ENCODE results near the gene MRPL24.
A peak's percentile ranks its signal among the peaks of the same experiment; 100 is the strongest.
"Not testable (repeated sequence)": the region's sequence is repeated elsewhere in the genome, so short reads cannot be mapped to it uniquely, and the experiment has no call there.

Gene MRPL24

GRCh38 chr1:156740741-156741480 is at the start of gene MRPL24:
TSS of gene MRPL24 (minus strand) at chr1:156741088. CDS start at chr1:156738704, 2,384 bp downstream.
- DNase-seq (ENCODE audit: low spot score), result peak; percentile 100

- DNase-seq (ENCODE audit: low spot score), result no peak
Measured at GRCh38 chr1:156789621-156790318, 48.9 kb upstream of the MRPL24 start.

GRCh38 chr1:156788136-156788535 is 47.2 kb upstream of the MRPL24 start:
- no peak for DNase-seq (ENCODE audit: low spot score)

GRCh38 chr1:156786640-156787039 is 45.8 kb upstream of the MRPL24 start:
- DNase-seq (ENCODE audit: low spot score), result no peak

GRCh38 chr1:156785458-156785857 is 44.6 kb upstream of the MRPL24 start:
- DNase-seq (ENCODE audit: low spot score), result no peak

- no peak for DNase-seq (ENCODE audit: low spot score)
Measured at GRCh38 chr1:156781585-156782186, 40.8 kb upstream of the MRPL24 start.

GRCh38 chr1:156777573-156777972 is 36.7 kb upstream of the MRPL24 start:
- no peak for DNase-seq (ENCODE audit: low spot score)

- no peak for DNase-seq (ENCODE audit: low spot score)
Measured at GRCh38 chr1:156776942-156777341, 36.1 kb upstream of the MRPL24 start.

- DNase-seq (ENCODE audit: low spot score), result no peak
Measured at GRCh38 chr1:156775799-156776198, 34.9 kb upstream of the MRPL24 start.

- no peak for DNase-seq (ENCODE audit: low spot score)
Measured at GRCh38 chr1:156773607-156774006, 32.7 kb upstream of the MRPL24 start.

- DNase-seq (ENCODE audit: low spot score), result no peak
Measured at GRCh38 chr1:156772728-156773497, 32.0 kb upstream of the MRPL24 start.

- no peak for DNase-seq (ENCODE audit: low spot score)
Measured at GRCh38 chr1:156772222-156772621, 31.3 kb upstream of the MRPL24 start.

GRCh38 chr1:156768610-156769295 is 27.9 kb upstream of the MRPL24 start:
- no peak for DNase-seq (ENCODE audit: low spot score)

- no peak for DNase-seq (ENCODE audit: low spot score)
Measured at GRCh38 chr1:156767879-156768604, 27.2 kb upstream of the MRPL24 start.

- peak; percentile 100 for DNase-seq (ENCODE audit: low spot score)
Measured at GRCh38 chr1:156767101-156767878, 26.4 kb upstream of the MRPL24 start, which contains the start of gene PRCC. TSS of gene PRCC (plus strand) at chr1:156767535. CDS start at chr1:156767772, 237 bp downstream.

- DNase-seq (ENCODE audit: low spot score), result no peak
Measured at GRCh38 chr1:156766298-156767100, 25.6 kb upstream of the MRPL24 start.

GRCh38 chr1:156765666-156766065 is 24.8 kb upstream of the MRPL24 start:
- DNase-seq (ENCODE audit: low spot score), result no peak

GRCh38 chr1:156765136-156765535 is 24.2 kb upstream of the MRPL24 start:
- DNase-seq (ENCODE audit: low spot score), result not testable (repeated sequence)

- DNase-seq (ENCODE audit: low spot score), result no peak
Measured at GRCh38 chr1:156760796-156761104, 19.9 kb upstream of the MRPL24 start.

All from LoVo (cell line).